Neural progenitor cell (in vitro differentiated cells): ENCODE measurements around the gene AIF1L. TPM values are rescaled to one million over a fixed set of nuclear protein-coding genes. Genes with fewer than 3 reads are reported as not detected.
A peak's percentile ranks its signal among the peaks of the same experiment; 100 is the strongest.

Experiments
- DNase-seq: peaks from one replicate; pipeline ENCODE4 v3.0.0-alpha.2; 2016; ENCODE audit warnings: low spot score
- H2AFZ ChIP-seq: fragments of 200-600 bp; sonication (generic); replicated peaks from 2 replicates; pipeline ENCODE4 v1.6.1; 2016; ENCODE audit warnings: antibody characterized with exemption
- H3F3A ChIP-seq: fragments of 200-600 bp; sonication (generic); 2 replicates; pipeline ENCODE4 v1.6.1; 2016; ENCODE audit warnings: antibody characterized with exemption, low read depth
- H3K27ac ChIP-seq: fragments of 200-600 bp; sonication (generic); 2 replicates; pipeline ENCODE4 v1.5.1; 2016; ENCODE audit warnings: mild to moderate bottlenecking
- H3K27me3 ChIP-seq: fragments of 200-600 bp; sonication (generic); 2 replicates; pipeline ENCODE4 v1.6.1; 2016; ENCODE audit warnings: mild to moderate bottlenecking, moderate library complexity
- H3K36me3 ChIP-seq: fragments of 200-600 bp; sonication (generic); 2 replicates; pipeline ENCODE4 v1.5.1; 2016
- H3K4me1 ChIP-seq: fragments of 200-600 bp; sonication (generic); 2 replicates; pipeline ENCODE4 v1.6.1; 2016; ENCODE audit warnings: mixed run types
- H3K4me2 ChIP-seq: fragments of 200-600 bp; sonication (generic); 2 replicates; pipeline ENCODE4 v1.6.1; 2016
- H3K4me3 ChIP-seq: fragments of 200-600 bp; sonication (generic); 2 replicates; pipeline ENCODE4 v1.5.1; 2016
- H3K79me2 ChIP-seq: fragments of 200-600 bp; sonication (generic); 2 replicates; pipeline ENCODE4 v1.6.1; 2016; ENCODE audit warnings: low read depth
- H3K9ac ChIP-seq: fragments of 200-600 bp; sonication (generic); 2 replicates; pipeline ENCODE4 v1.6.1; 2016
- H3K9me3 ChIP-seq: fragments of 200-600 bp; sonication (generic); 2 replicates; pipeline ENCODE4 v1.5.1; 2016; ENCODE audit warnings: low read depth
- H4K20me1 ChIP-seq: fragments of 200-600 bp; sonication (generic); 2 replicates; pipeline ENCODE4 v1.6.1; 2016; ENCODE audit warnings: low read depth
- H3K27ac Mint-ChIP-seq: 3 replicates; pipeline ENCODE4 v1.8.0; 2021; ENCODE audit warnings: mixed read lengths
- H3K27me3 Mint-ChIP-seq: 2 replicates; pipeline ENCODE4 v1.8.0; 2022; ENCODE audit warnings: low read depth, mild to moderate bottlenecking, inconsistent platforms, moderate library complexity, mixed read lengths; ENCODE audit not compliant: insufficient read depth
- H3K36me3 Mint-ChIP-seq: 3 replicates; pipeline ENCODE4 v1.8.0; 2021; ENCODE audit warnings: mixed read lengths
- H3K4me1 Mint-ChIP-seq: 3 replicates; pipeline ENCODE4 v1.8.0; 2021; ENCODE audit warnings: mixed read lengths
- H3K4me3 Mint-ChIP-seq: 3 replicates; pipeline ENCODE4 v1.8.0; 2021; ENCODE audit warnings: mild to moderate bottlenecking, moderate library complexity, mixed read lengths
- H3K9me3 Mint-ChIP-seq: 3 replicates; pipeline ENCODE4 v1.8.0; 2020; ENCODE audit warnings: mixed read lengths
- EZH2 ChIP-seq: fragments of 200-600 bp; sonication (generic); IDR thresholded peaks from 2 replicates; pipeline ENCODE4 v1.6.1; 2017; ENCODE audit warnings: antibody characterized with exemption, mild to moderate bottlenecking, moderate library complexity
- EZH2phosphoT487 ChIP-seq: fragments of 200-600 bp; sonication (generic); IDR thresholded peaks from 2 replicates; pipeline ENCODE4 v1.6.1; 2017; ENCODE audit warnings: antibody characterized with exemption
- total RNA-seq: library from RNA; depleted of rRNA; stranded (reverse); fragments of >200 nt; gene quantifications from 2 replicates; pipeline ENCODE4 v1.2.3, GENCODE V29; 2015; ENCODE audit warnings: low replicate concordance
- TF ChIP-seq, protein P1 (sequence below): fragments of 200-600 bp; sonication (generic); IDR thresholded peaks from 2 replicates; pipeline ENCODE4 v1.5.1; 2017; ENCODE audit warnings: antibody characterized with exemption, mild to moderate bottlenecking

AIF1L gene
- total RNA-seq, 1 donor from 2014 or later = 69.0 TPM

DNA sequence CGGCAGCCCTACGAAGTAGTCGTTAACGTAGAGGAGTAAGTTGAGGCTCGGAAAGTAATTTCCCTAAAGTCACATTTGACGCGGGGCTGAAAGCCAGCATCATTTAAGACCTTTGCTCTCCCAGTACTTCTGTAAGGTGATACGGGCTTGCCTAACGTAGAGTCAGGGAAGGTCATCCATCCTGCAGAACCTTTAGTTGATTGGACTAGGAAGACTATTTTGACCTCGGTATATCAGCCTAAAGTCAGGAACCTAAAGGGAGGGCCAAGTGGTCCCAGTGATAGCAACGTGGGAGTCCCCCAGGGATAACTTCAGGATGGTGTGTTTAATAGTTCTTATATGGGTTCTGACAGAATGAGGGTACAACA is 29.7 kb downstream of the AIF1L start:
- no peak overlapping the region for H3K27ac ChIP-seq
- no peaks in the 10 kb centered on the region for H3K9me3 Mint-ChIP-seq
- H4K20me1 ChIP-seq = peaks cover 9% of the 10 kb centered on the region
- peaks cover 14% of the 10 kb centered on the region for H3K36me3 Mint-ChIP-seq
- peak overlapping the region; percentile 30 for H3K27ac Mint-ChIP-seq
- peak overlapping the region; percentile 96 for H3K9ac ChIP-seq
- H3K4me1 Mint-ChIP-seq = peaks cover 11% of the 10 kb centered on the region
- H3K27me3 Mint-ChIP-seq = peaks cover 4% of the 10 kb centered on the region
- no peak overlapping the region for H2AFZ ChIP-seq
- peak; percentile 13 for DNase-seq
- peaks cover 11% of the 10 kb centered on the region for H3K36me3 ChIP-seq
- TF ChIP-seq, protein P1, sequence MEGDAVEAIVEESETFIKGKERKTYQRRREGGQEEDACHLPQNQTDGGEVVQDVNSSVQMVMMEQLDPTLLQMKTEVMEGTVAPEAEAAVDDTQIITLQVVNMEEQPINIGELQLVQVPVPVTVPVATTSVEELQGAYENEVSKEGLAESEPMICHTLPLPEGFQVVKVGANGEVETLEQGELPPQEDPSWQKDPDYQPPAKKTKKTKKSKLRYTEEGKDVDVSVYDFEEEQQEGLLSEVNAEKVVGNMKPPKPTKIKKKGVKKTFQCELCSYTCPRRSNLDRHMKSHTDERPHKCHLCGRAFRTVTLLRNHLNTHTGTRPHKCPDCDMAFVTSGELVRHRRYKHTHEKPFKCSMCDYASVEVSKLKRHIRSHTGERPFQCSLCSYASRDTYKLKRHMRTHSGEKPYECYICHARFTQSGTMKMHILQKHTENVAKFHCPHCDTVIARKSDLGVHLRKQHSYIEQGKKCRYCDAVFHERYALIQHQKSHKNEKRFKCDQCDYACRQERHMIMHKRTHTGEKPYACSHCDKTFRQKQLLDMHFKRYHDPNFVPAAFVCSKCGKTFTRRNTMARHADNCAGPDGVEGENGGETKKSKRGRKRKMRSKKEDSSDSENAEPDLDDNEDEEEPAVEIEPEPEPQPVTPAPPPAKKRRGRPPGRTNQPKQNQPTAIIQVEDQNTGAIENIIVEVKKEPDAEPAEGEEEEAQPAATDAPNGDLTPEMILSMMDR = no peak
- TF ChIP-seq EZH2phosphoT487 = no peak
- TF ChIP-seq EZH2 = no peak
- H3K27me3 ChIP-seq = no peaks in the 10 kb centered on the region
- H3K9me3 ChIP-seq = no peaks in the 10 kb centered on the region
- H3K4me2 ChIP-seq = peak overlapping the region; percentile 78
- H3K4me3 ChIP-seq = peak overlapping the region; percentile 95
- peaks cover 5% of the 10 kb centered on the region for H3K4me1 ChIP-seq
- H3F3A ChIP-seq = peaks cover 17% of the 10 kb centered on the region
- peak overlapping the region; percentile 99 for H3K4me3 Mint-ChIP-seq
- peaks cover 27% of the 10 kb centered on the region for H3K79me2 ChIP-seq

DNA sequence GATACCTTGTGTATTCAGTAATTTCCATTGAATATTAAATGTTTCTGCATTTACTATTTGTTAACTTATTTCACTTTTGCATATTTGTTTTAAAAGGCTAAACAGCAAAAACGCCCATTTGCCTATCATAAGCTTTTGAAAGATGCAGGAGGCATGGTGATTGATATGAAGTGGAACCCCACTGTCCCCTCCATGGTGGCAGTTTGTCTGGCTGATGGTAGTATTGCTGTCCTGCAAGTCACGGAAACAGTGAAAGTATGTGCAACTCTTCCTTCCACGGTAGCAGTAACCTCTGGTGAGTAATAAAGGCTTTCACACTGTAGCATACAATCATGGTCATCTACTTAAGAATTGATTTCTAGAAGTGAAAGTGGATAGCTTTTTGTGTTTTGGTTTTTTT is 32.9 kb downstream of the AIF1L start:
- H3K27me3 Mint-ChIP-seq = peaks cover 4% of the 10 kb centered on the region
- H3K27ac ChIP-seq = no peak overlapping the region
- TF ChIP-seq EZH2phosphoT487 (no peak), EZH2 (no peak)
- TF ChIP-seq, protein P1 = no peak
- H3K27me3 ChIP-seq = no peaks in the 10 kb centered on the region
- H4K20me1 ChIP-seq = peaks cover 9% of the 10 kb centered on the region
- H3K9ac ChIP-seq = no peak overlapping the region
- H3F3A ChIP-seq = peaks cover 3% of the 10 kb centered on the region
- no peak overlapping the region for H2AFZ ChIP-seq
- H3K79me2 ChIP-seq = peaks cover 27% of the 10 kb centered on the region
- no peak overlapping the region for H3K27ac Mint-ChIP-seq
- peaks cover 11% of the 10 kb centered on the region for H3K4me1 Mint-ChIP-seq
- DNase-seq = no peak
- H3K36me3 Mint-ChIP-seq = peaks cover 23% of the 10 kb centered on the region
- H3K4me2 ChIP-seq = no peak overlapping the region
- no peak overlapping the region for H3K4me3 ChIP-seq
- no peaks in the 10 kb centered on the region for H3K9me3 ChIP-seq
- no peaks in the 10 kb centered on the region for H3K9me3 Mint-ChIP-seq
- peaks cover 5% of the 10 kb centered on the region for H3K4me1 ChIP-seq
- no peak overlapping the region for H3K4me3 Mint-ChIP-seq
- H3K36me3 ChIP-seq = peaks cover 11% of the 10 kb centered on the region

DNA sequence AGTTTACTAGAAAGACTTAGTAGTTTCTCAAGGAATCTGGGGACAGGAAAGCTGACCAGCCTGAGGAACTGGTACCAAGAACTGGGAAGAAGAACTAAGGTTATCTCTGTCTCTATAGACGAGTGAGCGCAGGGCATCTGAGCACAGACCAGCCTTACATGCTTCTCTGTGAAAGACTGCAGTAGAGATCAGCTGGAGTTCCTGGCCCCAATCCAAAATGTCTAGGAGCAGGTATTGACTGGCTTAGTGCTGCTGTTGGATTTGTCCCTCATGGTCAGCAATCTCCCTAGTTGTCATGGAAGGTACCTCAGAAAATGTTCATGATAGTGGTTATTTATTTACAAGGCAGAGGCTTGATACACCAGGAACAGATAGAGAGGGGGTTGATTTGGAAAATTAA is 42.3 kb downstream of the AIF1L start:
- Histone ChIP-seq H3K27ac (no peak overlapping the region), H2AFZ (no peak overlapping the region), H3K79me2 (no peaks in the 10 kb centered on the region), H4K20me1 (no peaks in the 10 kb centered on the region), H3F3A (peaks cover 6% of the 10 kb centered on the region), H3K9me3 (no peaks in the 10 kb centered on the region), H3K4me2 (no peak overlapping the region), H3K4me1 (peaks cover under 1% of the 10 kb centered on the region), H3K9ac (no peak overlapping the region), H3K4me3 (no peak overlapping the region), H3K27me3 (no peaks in the 10 kb centered on the region), H3K36me3 (peaks cover 5% of the 10 kb centered on the region)
- Mint-ChIP-seq H3K9me3 (no peaks in the 10 kb centered on the region), H3K4me3 (no peak overlapping the region), H3K4me1 (no peaks in the 10 kb centered on the region), H3K27me3 (no peaks in the 10 kb centered on the region), H3K36me3 (peaks cover 28% of the 10 kb centered on the region), H3K27ac (no peak overlapping the region)
- no peak for DNase-seq
- no peak for TF ChIP-seq EZH2

DNA sequence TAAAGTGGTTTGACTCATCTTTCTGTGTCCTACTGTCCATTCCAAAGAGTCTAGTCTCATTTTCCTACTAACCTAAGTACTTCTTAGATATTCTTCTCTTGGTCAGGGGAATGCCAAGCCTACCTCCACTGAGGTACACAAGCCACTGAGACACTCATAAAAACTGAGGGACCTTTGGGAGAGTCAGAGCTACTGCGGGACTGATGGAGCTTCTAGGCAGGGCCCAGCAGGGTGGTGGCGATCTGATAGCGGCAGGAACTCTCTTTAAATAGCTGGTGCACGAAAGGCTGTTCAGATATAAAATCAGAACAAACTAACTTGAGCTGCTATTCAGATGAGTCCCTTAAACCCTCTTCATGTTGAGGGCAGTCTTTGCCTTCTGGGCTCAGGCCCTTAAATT is 43.8 kb downstream of the AIF1L start:
- no peak overlapping the region for H3K4me2 ChIP-seq
- peaks cover 7% of the 10 kb centered on the region for H3K36me3 ChIP-seq
- H3K27ac Mint-ChIP-seq = no peak overlapping the region
- H3K9ac ChIP-seq = no peak overlapping the region
- peaks cover 8% of the 10 kb centered on the region for H3K4me1 ChIP-seq
- no peak overlapping the region for H2AFZ ChIP-seq
- DNase-seq = no peak
- peaks cover 13% of the 10 kb centered on the region for H3F3A ChIP-seq
- H3K27me3 ChIP-seq = no peaks in the 10 kb centered on the region
- H3K9me3 Mint-ChIP-seq = no peaks in the 10 kb centered on the region
- no peak overlapping the region for H3K27ac ChIP-seq
- H3K4me1 Mint-ChIP-seq = peaks cover 4% of the 10 kb centered on the region
- TF ChIP-seq EZH2 (no peak), EZH2phosphoT487 (no peak)
- TF ChIP-seq, protein P1 = no peak
- H3K79me2 ChIP-seq = no peaks in the 10 kb centered on the region
- no peaks in the 10 kb centered on the region for H4K20me1 ChIP-seq
- peaks cover 33% of the 10 kb centered on the region for H3K36me3 Mint-ChIP-seq
- H3K9me3 ChIP-seq = no peaks in the 10 kb centered on the region
- H3K27me3 Mint-ChIP-seq = no peaks in the 10 kb centered on the region
- no peak overlapping the region for H3K4me3 ChIP-seq
- H3K4me3 Mint-ChIP-seq = no peak overlapping the region
